ENCODE data around the gene TC2N. TPM values are rescaled to one million over a fixed set of nuclear protein-coding genes. Genes with fewer than 3 reads are reported as not detected.

TC2N gene
- total RNA-seq, 1 experiment from 2014 or later: 15.9 TPM

GRCh38 chr14:91904483-91904882 lies 37.1 kb upstream of the TC2N start (continued):
- no peak for TF ChIP-seq ATF3 (IDR thresholded peaks at IDR 0.05)
- TF ChIP-seq YY1 (IDR thresholded peaks at IDR 0.05; ENCODE audit: extremely low read depth, insufficient replicate concordance, low read depth, low read length): no peak
- TF ChIP-seq CTCF (IDR thresholded peaks at IDR 0.05 in 2 of 3, conservative IDR thresholded peaks at IDR 0.05 in 1 of 3; ENCODE audit: borderline replicate concordance in 1 of 3, insufficient read depth in 1 of 3, low read depth in 2 of 3, low read length in 2 of 3): no peak
- TF ChIP-seq CBX3 (IDR thresholded peaks at IDR 0.05; ENCODE audit: low read depth): no peak

- Histone ChIP-seq H3K79me2 (ENCODE audit: insufficient read depth, low read length) (no peaks in the 10 kb centered on the region), H3K4me1 (ENCODE audit: control insufficient read depth in 1 of 2, insufficient read depth in 2 of 2, low read length in 2 of 2) (no peaks in the 10 kb centered on the region), H3K27me3 (ENCODE audit: insufficient read depth, low read length) (no peaks in the 10 kb centered on the region), H2AFZ (ENCODE audit: low read depth, low read length, poor library complexity, severe bottlenecking) (no peak overlapping the region), H3K4me2 (ENCODE audit: low read length) (no peak overlapping the region), H4K20me1 (ENCODE audit: insufficient read depth) (no peaks in the 10 kb centered on the region), H3K9me3 (ENCODE audit: control insufficient read depth in 1 of 2, insufficient read depth in 1 of 2, low read depth in 1 of 2, low read length in 2 of 2) (no peaks in the 10 kb centered on the region), H3K27ac (ENCODE audit: low read depth, low read length) (no peak overlapping the region), H3K9me2 (ENCODE audit: insufficient read depth) (no peaks in the 10 kb centered on the region), H3K9ac (ENCODE audit: low read length) (no peak overlapping the region), H3K36me3 (ENCODE audit: control insufficient read depth in 1 of 2, insufficient read depth in 2 of 2, low read length in 2 of 2) (no peaks in the 10 kb centered on the region), H3K4me3 (replicated peaks in 1 of 2; ENCODE audit: low read depth in 1 of 2, low read length in 2 of 2) (no peak overlapping the region)
- no peak for ATAC-seq
- RAD21 ChIA-PET (ENCODE audit: low non-redundant PET in 1 of 2, low total read pairs in 2 of 2, uncharacterized antibody in 2 of 2, unreplicated experiment in 2 of 2): no interaction called here
- POLR2A ChIA-PET: no interaction called here
- no peak for DNase-seq (ENCODE audit: low read depth, low spot score)
- BruUV-seq (replicated peaks): no TSS peak
- intact Hi-C loops (cut with micrococcal nuclease): no loop called here
- CTCF ChIA-PET: no interaction called here
- no peak for TF ChIP-seq EGR1 (IDR thresholded peaks at IDR 0.05; ENCODE audit: low read depth)
- TF ChIP-seq ZNF274 (IDR thresholded peaks at IDR 0.05; ENCODE audit: low read depth, low read length): no peak
- no peak for TF ChIP-seq CBX3 (IDR thresholded peaks at IDR 0.05; ENCODE audit: low read depth)
- TF ChIP-seq CEBPB (IDR thresholded peaks at IDR 0.05; ENCODE audit: low read depth): no peak
- no peak for TF ChIP-seq JUND (IDR thresholded peaks at IDR 0.05)
- TF ChIP-seq ZFX (IDR thresholded peaks at IDR 0.05): no peak
- no peak for TF ChIP-seq RAD21 (IDR thresholded peaks at IDR 0.05; ENCODE audit: low read depth)
Measured at GRCh38 chr14:91903070-91903469, 35.7 kb upstream of the TC2N start.
